ENCODE results near the gene PPP1R1A. TPM values are rescaled to one million over a fixed set of nuclear protein-coding genes. Genes with fewer than 3 reads are reported as not detected.

PPP1R1A gene
- total RNA-seq, 2 donors from 2014 or later = 5.2 TPM; not detected in 1

DNA sequence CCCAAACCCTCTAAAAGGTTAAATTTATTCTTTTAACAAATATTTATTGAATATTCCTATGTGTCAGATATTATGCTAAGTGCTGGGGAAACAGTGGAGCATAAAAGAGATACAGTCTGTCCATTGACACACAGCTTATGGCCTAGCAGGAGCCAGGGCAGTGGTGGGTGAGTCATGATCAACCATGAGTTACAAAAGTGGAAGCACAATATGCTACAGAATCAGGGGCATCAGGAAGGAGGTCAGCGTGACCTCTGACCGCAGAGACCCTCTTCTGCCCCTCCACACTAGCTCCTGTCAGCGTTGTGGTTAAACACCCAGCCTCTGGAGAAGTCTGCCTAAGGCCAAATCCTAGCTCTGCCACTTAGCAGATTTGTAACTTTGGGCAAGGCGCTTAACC is 4.7 kb upstream of the PPP1R1A start:
- intact Hi-C loops (cut with DNase I) = no loop called here
- Histone ChIP-seq H3K27me3 (peaks cover 4% of the 10 kb centered on the region), H3K4me3 (no peak overlapping the region), H3K9ac (ENCODE audit: low read depth in 2 of 2, low read length in 2 of 2) (no peak overlapping the region), H3K27ac (no peak overlapping the region), H3K36me3 (no peaks in the 10 kb centered on the region), H3K4me1 (peaks cover 4% of the 10 kb centered on the region), H3K9me3 (no peaks in the 10 kb centered on the region)
- TF ChIP-seq, protein P1, sequence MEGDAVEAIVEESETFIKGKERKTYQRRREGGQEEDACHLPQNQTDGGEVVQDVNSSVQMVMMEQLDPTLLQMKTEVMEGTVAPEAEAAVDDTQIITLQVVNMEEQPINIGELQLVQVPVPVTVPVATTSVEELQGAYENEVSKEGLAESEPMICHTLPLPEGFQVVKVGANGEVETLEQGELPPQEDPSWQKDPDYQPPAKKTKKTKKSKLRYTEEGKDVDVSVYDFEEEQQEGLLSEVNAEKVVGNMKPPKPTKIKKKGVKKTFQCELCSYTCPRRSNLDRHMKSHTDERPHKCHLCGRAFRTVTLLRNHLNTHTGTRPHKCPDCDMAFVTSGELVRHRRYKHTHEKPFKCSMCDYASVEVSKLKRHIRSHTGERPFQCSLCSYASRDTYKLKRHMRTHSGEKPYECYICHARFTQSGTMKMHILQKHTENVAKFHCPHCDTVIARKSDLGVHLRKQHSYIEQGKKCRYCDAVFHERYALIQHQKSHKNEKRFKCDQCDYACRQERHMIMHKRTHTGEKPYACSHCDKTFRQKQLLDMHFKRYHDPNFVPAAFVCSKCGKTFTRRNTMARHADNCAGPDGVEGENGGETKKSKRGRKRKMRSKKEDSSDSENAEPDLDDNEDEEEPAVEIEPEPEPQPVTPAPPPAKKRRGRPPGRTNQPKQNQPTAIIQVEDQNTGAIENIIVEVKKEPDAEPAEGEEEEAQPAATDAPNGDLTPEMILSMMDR (IDR thresholded peaks at IDR 0.05) = no peak
- no peak for DNase-seq

DNA sequence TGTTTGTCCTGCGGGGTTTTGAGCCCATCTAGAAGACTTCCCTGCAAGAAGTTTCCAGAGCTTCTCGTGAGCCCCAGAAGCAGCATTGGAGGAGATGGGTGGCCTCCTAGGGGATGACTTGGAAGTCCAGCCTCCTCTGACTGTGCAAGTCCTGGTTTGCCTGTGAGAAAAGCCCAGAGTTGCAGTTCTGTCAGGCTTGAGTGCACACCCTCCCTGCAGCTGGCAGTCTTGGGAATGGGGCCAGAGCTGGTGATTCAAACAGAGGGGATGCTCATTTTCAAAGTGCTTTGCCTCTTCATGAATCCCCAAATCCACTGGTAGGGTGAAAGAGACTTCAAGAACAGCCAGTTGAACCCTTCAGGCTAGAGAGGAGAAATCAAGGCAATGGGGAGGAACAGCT is 3.9 kb upstream of the PPP1R1A start:
- Histone ChIP-seq H3K27ac (no peak overlapping the region), H3K4me1 (peaks cover 4% of the 10 kb centered on the region), H3K9me3 (no peaks in the 10 kb centered on the region), H3K9ac (ENCODE audit: low read depth in 2 of 2, low read length in 2 of 2) (no peak overlapping the region), H3K4me3 (no peak overlapping the region), H3K27me3 (peaks cover 4% of the 10 kb centered on the region), H3K36me3 (no peaks in the 10 kb centered on the region)
- no peak for DNase-seq
- TF ChIP-seq, protein P1 (IDR thresholded peaks at IDR 0.05) = no peak
- intact Hi-C loops (cut with DNase I) = no loop called here

DNA sequence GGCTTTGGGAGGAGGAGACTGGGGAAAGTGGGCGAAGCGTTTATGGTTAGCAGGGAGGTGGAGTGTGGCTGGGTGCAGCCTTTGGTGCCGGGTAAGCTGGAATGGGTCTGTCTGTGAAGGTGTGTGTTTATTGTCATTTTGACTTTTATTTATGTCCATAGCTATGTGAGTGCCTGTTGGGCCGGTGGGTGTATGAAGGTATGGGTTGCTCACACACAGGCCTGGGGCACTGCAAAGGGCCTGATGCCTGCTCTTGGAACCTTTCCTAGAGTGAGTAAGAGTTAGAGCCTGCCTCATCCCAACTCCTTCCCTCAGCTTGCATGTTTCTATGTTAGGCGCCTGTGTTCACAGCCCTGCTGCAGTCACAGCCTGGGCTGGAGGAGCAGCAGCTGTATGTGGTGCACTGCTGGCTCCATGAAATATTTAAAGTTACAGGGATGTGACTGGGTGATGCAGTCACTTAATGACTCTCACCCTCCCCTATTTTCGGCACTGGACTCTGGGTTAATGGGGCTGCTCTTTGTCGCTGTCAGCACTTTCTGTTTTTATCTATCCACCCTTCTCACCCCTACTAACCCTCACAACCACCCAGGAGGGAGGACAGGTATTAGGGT is 2.6 kb upstream of the PPP1R1A start:
- H3K4me1 ChIP-seq = peaks cover 4% of the 10 kb centered on the region
- no peaks in the 10 kb centered on the region for H3K36me3 ChIP-seq
- DNase-seq = no peak
- no peaks in the 10 kb centered on the region for H3K9me3 ChIP-seq
- intact Hi-C loops (cut with DNase I) = no loop called here
- no peak overlapping the region for H3K4me3 ChIP-seq
- peaks cover 4% of the 10 kb centered on the region for H3K27me3 ChIP-seq
- H3K9ac ChIP-seq (ENCODE audit: low read depth in 2 of 2, low read length in 2 of 2) = no peak overlapping the region
- H3K27ac ChIP-seq = no peak overlapping the region
- TF ChIP-seq, protein P1 (IDR thresholded peaks at IDR 0.05) = no peak

DNA sequence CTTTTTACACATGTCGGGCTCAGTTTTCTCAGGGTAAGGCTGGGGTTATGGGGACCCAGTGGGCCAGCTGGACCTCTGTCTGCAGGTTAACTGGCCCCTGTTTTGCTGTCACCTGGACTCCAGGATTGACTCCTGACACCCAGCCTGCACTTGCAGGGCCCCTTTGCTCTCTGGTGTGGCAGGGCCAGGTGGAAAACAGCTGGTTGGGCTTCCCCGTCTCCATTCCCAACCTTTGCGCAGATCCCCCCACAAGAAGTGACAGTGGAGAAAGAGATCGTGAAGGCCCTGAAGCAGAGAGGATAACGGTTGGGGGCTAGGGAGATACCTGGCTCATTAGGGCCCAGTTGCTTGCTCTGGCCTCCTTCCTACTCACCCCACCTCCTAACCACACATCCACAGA is 1.5 kb upstream of the PPP1R1A start:
- Histone ChIP-seq H3K4me3 (no peak overlapping the region), H3K36me3 (no peaks in the 10 kb centered on the region), H3K27ac (no peak overlapping the region), H3K27me3 (peaks cover 4% of the 10 kb centered on the region), H3K4me1 (peaks cover 4% of the 10 kb centered on the region), H3K9me3 (no peaks in the 10 kb centered on the region), H3K9ac (ENCODE audit: low read depth in 2 of 2, low read length in 2 of 2) (no peak overlapping the region)
- intact Hi-C loops (cut with DNase I) = no loop called here
- TF ChIP-seq, protein P1 (IDR thresholded peaks at IDR 0.05) = no peak
- DNase-seq = no peak

DNA sequence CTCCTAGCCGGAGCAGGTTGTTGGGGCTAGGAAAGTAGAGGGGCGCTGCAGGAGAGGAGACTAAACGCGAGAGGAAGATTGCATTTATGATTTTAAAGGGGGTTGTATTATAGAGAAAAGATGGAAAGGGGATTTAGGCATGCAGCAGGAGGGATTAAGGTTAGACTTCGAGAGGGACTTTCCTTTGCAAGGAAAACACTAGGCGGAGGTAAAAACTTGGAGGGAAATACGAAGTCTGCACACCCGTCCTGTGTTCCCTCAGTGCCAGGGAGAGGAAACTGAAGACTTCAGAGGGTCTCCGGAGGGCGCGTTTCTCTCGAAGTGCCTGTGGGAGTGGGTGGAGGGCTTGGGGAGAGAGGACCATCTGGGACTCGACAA is 420 bp upstream of the PPP1R1A start:
- Histone ChIP-seq H3K36me3 (no peaks in the 10 kb centered on the region), H3K9ac (ENCODE audit: low read depth in 2 of 2, low read length in 2 of 2) (no peak overlapping the region), H3K4me1 (peaks cover 4% of the 10 kb centered on the region), H3K27me3 (peaks cover 4% of the 10 kb centered on the region), H3K27ac (no peak overlapping the region), H3K9me3 (no peaks in the 10 kb centered on the region), H3K4me3 (peak overlapping the region; percentile 26)
- TF ChIP-seq, protein P1 (IDR thresholded peaks at IDR 0.05) = no peak
- intact Hi-C loops (cut with DNase I) = no loop called here
- DNase-seq = no peak
